Posterior cingulate gyrus (tissue), 11 donors: ENCODE data around the gene CCDC54.
"Not testable (repeated sequence)": the region's sequence is repeated elsewhere in the genome, so short reads cannot be mapped to it uniquely, and the experiment has no call there.

Experiments used
- DNase-seq, 10 donors: peaks; one replicate each; pipeline versions ENCODE4 v3.0.0 to v3.0.0-alpha.2; 2020 to 2021; ENCODE audit warnings: mixed read lengths in 3 of 10
- intact Hi-C: fragments of 100-400 bp; cut with DNase I; formaldehyde crosslinking; loops from one replicate; pipeline ENCODE4 v1.15.1; 2023

Gene CCDC54

DNA sequence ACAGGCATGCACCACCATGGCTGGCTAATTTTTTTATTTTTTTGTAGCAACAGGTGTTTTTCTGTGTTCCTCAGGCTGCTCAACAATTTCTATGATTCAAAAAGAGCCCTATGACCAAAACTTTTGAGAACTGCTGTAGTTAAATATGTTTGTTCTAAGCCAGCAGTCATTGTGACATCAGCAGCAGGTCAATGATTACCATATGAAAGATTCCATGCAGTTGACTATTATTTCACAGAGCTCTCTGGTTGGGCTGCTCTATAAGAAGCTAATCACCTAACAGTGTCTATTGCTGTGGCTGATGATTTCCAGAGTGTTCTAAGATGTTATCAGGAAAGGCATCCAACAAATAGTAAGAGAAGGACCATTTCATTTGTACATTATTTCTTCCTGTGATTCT lies at the start of gene CCDC54:
Gene CCDC54 (plus strand): TSS at position 289 of the 400 bp plus-strand sequence. CDS start 149 bp downstream, outside the sequence.
- intact Hi-C loops = no loop called here
- DNase-seq = no peak

DNA sequence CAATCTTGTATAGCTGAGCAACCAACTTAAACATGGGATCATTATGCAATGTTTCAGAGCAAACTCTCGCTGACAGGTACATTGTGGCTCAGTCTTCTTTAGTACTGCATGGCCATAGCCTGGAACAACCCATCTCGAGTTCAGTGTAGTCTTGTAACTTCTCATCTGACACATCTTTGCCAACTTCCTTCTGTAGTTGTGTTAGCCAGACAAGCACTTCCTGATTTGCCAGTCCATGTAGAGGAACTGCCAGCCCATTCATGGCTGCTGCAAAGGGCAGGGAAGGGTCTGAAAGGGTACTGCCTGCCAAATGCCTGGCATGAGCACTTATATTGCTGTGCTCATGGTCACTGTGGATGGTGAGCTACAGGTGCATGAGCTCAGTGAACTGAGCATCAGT lies 49.2 kb upstream of the CCDC54 start:
- no peak for DNase-seq
- intact Hi-C loops = no loop called here

DNA sequence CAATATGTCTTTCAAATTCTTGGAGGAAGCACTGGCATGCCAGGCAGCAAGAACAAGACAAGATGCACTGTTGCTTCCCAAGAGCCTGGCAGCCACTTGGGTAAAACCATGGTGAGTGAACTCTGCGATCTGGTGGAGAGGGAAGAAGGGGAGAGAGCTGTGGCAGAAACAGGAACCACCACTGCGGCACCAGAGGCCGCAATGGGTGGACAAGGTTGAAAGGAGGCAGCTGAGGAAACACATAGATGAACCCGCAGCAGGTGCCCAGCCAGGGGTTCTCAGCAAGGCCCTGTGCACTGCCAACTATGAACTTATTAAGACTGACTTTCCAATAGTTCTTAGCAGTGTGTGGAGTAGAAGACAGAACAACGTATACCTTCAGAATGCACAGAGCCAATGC lies 48.2 kb upstream of the CCDC54 start:
- intact Hi-C loops = no loop called here
- DNase-seq = peak in 1 of 10 donors; percentile 59

DNA sequence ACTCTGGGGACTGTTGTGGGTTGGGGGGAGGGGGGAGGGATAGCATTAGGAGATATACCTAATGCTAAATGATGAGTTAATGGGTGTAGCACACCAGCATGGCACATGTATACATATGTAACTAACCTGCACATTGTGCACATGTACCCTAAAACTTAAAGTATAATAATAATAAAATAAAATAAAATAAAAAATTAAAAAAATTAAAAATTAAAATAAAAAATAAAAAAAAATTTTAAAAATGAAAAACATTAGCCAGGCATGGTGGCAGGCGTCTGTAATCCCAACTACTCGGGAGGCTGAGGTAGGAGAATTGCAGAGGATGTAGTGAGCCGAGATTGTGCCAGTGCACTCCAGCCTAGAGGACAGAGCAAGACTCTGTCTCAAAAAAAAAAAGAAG lies 37.5 kb upstream of the CCDC54 start:
- intact Hi-C loops = loop anchor here (5.0 kb wide), 1 partner anchor 83 kb away; no protein-coding TSS in a partner anchor
- DNase-seq = not testable (repeated sequence)

DNA sequence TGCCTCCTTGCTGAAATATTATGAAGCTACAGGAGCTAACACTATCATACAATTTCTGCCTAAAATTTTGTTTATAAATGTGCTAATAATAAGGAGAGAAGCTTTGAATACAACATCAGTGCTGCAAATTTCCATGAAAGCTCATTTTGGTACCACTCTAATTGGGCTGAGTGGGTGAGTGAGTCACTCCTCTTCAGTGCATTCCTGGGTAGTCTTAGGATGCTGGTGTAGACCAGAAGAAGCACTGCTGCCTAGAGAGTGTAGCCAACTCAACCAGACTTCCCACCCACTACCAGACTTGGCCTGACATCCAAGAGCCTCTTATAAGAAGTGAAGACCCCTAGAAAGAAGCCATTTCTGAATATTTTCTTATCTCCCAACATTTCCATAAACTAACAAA lies 32.5 kb upstream of the CCDC54 start:
- no peak for DNase-seq
- intact Hi-C loops = loop anchor here (5.0 kb wide), 1 partner anchor 78 kb away; no protein-coding TSS in a partner anchor

DNA sequence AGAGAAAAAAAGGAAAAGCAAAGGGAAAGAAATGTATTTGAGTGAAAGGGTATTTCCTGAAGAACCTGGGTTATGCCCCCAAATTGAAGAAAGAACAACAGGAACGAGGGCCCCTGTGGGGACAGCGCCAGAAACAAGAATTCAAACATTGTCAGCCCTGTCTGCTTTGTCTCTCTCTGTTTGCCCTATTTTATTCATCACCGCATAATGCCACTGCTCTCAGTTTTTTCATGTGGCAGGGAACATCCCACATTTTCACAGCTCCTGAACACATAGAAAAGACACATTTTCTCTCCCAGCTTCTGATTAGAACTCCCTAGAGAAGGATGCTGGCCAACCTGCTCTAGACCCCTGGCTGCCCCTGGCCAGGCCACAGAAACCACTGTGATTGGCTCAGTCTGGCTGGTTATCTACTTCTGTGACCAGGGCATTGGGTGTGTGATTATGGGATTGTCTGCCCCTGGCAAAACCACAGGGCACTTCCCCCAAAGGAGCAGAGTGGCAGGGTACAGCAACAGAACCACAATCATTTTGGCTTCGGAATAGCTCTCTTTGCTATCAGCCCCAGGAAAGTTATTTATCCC lies 31.3 kb upstream of the CCDC54 start:
- DNase-seq = peak in 2 of 10 donors; percentile 30 to 69
- intact Hi-C loops = no loop called here

DNA sequence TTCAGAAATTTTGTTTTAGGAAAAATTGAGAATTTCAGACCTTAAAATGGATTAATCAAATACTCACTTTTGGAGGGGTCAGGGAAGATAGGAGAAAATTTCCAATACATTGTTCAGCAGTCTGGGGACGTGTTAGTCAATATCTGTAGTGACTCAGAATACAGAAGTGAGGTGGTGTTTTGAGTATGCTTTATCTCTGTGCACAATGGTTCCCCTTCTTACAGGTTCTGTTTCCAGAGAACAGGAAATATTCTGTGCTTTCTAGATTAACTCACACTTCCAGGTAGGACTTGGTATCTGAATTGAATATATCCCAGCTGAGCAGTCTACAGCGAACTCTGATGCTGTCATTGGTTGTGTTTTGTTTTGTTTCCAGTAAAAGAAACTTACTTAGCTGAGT lies 30.7 kb upstream of the CCDC54 start:
- intact Hi-C loops = no loop called here
- DNase-seq = no peak

DNA sequence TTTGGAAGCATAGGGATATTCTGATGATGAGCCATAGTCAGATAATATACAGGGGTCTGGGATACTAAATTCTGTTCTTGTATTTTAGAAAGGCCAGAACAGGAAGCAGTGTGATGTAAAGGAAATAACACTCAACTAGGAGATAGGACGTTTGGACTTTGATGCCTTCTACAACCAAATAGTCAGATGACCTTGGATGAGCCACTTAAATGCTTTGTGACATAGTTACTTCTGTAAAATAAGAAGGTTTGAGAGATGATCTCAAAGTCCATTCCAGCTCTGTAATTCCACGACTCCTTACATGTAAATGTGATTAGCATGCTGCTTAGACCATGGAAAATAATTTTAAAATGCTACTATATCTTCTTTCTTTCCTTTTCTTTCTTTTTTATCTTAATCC lies 29.5 kb upstream of the CCDC54 start:
- DNase-seq = no peak
- intact Hi-C loops = no loop called here

DNA sequence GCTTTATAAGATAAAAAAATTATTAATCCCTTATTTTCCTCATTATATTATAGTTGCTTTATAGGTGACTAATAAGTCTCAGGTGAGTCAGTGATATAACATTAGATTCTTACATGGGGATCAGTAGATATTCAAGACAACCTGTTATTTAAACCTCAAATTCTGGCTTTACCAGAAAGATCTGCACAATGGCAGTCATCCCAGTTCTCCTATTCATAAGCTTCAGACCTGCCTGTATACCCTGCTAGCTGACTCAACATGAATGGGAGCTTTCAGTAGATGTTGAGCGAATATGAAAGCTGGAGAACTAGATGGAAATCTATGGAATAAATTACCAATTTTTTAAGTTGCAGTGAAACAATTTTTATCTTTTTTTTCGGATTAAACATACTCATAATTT lies 20.5 kb upstream of the CCDC54 start:
- intact Hi-C loops = no loop called here

DNA sequence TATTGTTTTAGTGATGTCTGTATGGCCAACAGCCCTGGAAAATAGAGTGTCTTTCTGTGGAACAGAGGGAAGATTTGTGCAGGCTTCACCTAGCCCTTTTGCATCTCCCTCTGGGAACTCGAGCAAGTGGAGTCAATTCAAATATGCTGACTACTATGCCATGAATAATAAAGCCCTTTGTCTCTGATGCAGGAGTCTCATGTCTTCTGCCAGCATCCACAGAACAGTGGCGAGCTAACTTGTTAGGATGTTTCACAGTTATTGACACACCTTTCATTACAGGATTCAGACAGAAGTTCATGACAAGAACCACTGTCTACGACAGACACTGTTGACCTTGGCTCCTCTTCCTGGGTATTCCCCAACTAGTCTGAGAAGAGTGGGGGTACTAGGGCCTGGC lies 15.6 kb upstream of the CCDC54 start:
- peak in 1 of 10 donors; percentile 18 for DNase-seq

More for the DNA sequence above, 20.5 kb upstream of the CCDC54 start:
- DNase-seq = no peak

DNA sequence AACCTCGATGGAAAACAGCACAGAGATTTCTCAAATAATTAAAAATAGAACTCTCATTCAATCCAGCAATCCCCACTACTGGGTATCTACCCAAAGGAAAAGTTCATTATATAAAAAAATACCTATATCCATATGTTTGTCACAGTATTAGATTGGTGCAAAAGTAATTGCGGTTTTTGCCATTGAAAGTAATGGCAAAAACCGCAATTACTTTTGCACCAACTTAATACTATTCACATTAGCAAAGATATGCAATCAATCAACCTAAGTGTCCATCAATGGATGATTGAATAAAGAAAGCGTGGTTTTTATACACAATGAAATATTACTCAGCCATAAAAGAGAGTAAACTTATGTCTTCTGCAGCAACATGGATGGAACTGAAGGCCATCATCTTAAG lies 12.2 kb upstream of the CCDC54 start:
- DNase-seq = no peak
- intact Hi-C loops = no loop called here

More for the DNA sequence above, 15.6 kb upstream of the CCDC54 start:
- intact Hi-C loops = no loop called here

DNA sequence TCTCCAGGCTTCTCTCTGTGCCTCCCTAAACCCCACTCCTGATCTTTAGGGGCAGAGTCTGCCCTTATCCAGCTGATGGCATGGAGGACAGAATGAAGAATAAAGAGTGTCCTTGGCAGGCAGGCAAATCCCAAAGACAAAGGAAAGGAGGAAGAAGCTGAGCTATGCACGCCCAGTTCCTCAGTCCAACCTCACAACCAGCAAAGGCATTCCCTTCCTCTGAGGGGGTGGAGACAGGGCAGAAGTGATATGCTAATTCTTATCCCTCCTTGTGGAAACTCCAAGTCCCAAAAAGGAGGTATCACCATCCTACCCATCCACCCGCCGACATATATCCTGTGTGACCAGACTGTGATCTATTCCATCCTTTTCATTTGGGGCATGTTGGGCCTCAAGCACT lies 10.5 kb upstream of the CCDC54 start:
- no peak for DNase-seq
- intact Hi-C loops = no loop called here

DNA sequence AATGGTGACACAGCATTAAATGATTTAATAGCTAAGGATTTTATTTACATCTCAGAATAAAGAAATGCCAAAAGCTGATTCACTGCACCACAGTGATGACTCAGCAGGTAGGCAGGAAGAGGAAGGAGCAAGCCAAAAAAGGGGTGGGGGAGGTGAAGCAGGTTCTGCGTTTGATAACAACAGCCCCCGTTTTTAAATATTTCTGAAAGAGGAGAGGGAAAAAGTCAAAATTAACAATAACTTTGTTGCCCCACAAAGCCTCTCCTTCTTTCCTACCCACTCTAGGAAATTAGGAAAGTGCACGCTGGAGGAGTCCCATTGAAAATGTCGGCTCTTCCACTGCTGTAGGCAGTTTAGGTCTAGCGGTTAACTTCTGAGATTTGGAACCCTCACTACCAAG lies 9.9 kb upstream of the CCDC54 start:
- DNase-seq = no peak
- intact Hi-C loops = no loop called here

DNA sequence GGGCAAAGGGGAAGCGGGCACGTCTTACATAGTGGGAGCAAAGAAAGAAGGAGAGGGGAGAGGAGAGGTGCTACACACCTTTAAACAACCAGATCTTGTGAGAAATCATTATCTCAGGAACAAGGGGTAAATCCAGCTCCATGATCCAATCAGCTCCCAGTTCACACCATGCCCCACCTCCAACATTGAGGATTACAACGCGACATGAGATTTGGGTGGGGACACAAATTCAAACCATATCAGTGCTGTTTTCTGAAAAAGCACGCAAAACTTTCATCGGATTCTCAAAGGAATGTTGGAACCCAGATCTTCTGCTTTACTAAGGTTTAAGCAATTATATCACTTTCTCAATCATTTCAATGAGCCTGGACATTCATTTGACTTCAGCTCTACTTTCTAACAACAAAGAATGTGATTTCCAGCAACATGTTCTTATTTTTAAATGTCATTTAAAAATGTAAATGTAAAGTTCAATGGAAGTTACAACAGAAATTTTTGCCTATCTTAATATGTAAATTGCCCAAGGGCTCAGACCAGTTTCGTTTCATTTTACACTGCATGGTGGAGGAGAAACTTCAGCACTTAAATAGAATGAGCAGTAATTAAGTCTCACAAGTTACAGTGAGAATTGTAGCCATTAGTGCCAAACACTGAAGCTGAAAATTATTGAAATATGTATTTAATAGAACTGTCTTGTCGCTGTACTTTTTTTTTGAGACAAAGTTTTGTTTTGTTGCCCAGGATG lies 8.4 kb upstream of the CCDC54 start:
- no peak for DNase-seq
- intact Hi-C loops = no loop called here

DNA sequence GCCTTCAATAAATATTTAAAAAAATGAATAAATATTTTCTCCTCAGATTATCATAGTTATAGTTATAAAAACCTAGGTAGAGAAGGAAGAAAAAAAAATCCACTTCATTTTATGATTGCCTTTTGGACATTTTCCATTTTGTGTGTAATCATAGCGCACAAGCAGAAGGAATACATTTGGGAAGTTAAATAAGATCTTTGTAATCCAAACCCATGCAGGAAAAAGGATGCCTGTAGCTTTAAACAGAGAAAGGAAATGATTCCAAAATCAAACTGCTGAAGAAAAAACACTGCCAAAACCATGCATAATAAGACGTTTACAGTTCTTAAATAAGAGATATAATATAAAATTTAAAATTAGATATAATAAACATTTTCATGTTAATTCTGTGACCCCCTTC lies 7.4 kb upstream of the CCDC54 start:
- DNase-seq = no peak
- intact Hi-C loops = no loop called here

DNA sequence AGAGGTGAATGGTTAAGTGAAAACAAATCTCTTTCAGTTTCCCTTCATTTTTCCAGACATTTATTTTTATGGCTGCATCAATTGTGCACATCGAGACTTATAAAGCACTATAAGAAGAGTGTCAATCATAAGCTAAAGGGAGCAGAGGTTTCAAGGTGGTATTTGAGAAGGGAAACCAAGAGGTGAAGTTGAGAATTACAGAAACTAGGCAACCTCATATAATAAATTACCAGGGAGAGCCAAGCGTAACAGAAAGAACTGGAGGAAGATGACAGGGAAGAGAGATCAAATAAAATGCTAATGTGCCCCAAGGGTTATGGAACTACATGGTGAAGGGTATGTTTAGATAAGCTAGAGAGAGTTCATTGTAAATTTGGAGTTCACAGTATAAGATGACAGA lies 6.3 kb upstream of the CCDC54 start:
- intact Hi-C loops = no loop called here
- DNase-seq = no peak

DNA sequence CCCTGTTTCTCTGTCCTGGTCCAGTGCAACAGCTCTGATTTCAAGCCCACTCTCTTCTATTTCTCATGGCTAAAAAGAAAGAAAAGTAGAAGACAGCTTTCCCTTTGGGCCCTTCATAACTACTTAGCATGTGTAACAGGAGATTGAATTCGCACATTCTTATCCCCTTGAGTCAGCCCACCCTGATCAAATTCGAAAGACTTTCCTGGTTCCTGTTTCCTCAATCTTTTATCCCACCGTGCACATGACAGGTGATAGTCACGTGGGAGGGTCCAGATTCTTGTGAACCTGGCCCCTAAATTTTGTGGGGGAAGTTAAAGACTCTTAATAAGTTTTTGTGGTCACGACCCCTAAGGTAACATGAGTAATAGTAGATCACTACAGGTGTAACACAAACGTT lies 4.7 kb upstream of the CCDC54 start:
- DNase-seq = no peak
- intact Hi-C loops = no loop called here

DNA sequence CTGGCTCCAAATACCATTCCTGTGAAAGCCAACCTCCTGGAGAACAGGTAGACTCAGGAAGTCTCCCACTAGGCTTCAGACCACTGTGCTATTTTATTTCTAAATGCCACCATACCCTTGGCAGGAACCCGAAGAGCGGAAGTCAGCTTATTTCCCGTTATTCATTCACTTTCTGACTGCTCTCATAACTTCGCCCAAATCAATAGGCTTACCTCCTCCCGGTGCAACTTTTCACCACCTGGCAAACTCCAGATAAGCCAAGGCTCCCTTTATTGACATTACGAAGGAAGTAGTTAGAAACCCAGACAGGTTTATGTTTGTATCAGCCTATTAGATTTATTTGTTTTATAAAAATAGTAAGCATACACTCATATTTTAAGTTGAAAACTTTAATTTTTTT lies 3.3 kb upstream of the CCDC54 start:
- DNase-seq = no peak
- intact Hi-C loops = no loop called here

DNA sequence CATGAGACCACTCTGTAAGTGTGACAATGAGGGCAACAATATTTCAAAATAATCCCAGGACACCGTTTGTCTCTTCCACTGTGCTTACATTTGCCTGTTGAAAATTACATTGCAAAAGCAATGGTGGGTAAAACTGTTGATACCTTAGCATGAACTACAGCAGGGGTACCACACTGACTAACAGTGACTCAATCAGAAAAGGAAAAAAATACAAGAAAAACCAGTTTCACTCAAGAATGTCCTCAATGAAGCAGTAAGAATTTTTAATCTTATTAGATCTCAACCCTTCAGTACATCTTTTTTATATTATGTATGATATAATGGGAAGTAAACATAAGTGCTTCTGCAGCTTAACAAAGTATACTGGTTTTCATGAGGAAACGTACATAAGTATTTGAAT lies 1.6 kb upstream of the CCDC54 start:
- DNase-seq = no peak
- intact Hi-C loops = no loop called here

DNA sequence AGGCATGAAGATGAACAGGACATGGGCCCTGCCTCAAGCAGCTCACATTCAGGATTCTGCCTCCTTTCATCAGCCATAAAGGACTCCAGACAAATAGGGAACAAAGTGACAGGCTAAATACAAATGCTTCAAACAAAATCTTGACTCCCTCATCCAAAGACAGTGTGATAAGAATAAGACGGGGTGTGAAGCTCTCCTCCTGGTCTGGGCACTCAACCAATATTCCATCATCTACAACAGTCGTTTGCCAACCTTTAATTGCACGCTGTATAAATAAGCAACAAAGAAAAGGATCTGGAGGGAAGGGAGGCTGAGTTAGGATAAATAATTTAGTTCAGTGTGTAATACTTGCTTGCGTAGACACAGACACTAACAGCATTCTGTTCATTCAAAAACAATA lies 5.4 kb downstream of the CCDC54 start:
- no peak for DNase-seq
- intact Hi-C loops = no loop called here

DNA sequence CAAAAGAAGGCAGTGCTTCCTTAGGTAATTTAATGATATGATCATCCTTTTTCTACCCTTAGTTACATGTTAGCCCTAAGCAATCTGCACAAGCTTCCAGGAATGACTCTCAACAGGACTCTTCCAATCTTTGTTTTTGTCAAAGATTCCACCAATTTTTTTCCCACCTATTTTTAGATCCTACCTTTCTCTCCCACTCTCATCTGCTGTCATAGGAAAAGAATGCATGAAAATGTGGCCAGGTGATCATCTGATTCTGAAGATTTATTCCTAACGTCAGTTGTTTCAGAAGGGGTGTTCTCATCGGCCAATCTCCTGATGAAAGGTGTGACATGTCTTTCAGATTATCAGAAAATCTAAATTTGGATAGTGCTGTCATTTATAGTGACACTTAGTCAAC lies 7.2 kb downstream of the CCDC54 start:
- no peak for DNase-seq
- intact Hi-C loops = no loop called here

DNA sequence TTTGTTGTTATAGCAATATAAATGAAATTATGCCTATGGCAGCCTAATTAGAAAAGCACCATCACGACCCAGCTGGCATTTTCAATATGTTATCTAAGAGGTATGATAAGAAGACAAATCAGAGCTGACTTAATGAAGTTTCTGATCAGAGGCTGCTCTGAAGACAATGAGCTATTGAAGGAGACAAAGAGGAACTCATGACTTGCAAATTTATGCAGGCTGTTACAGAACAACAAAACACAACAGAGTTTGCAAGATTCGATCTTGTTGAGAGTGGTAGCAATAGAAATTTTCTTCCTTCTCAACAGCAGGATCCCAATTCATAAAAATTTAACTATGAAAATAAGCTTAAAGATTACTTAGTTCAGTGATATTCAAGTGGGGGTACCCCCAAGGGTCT lies 7.7 kb downstream of the CCDC54 start:
- intact Hi-C loops = no loop called here
- no peak for DNase-seq
